HEK293 (cell line): Measurements from ENCODE around the gene GLRX5.

Experiments used
- CTCF ChIA-PET: fragments of 350-600 bp; formaldehyde crosslinking; extraction: SDS; loops from one replicate; lab custom pipeline; 2021; ENCODE audit warnings: antibody characterized with exemption; lab: Yijun Ruan, JAX
- POLR2A ChIA-PET: fragments of 300-600 bp; formaldehyde crosslinking; extraction: SDS; loops from one replicate; lab custom pipeline; 2020; ENCODE audit warnings: antibody characterized with exemption, inconsistent platforms; lab: Yijun Ruan, JAX
- H3K27ac ChIP-seq: fragments of 200-500 bp; sonication (Bioruptor generic); 2 replicates; pipeline ENCODE4 v1.5.1; 2014; ENCODE audit warnings: low read depth, low read length, control low read depth, inconsistent platforms; ENCODE audit errors: extremely low read depth
- H3K36me3 ChIP-seq, 2 experiments: fragments of 200-500 bp in 1 of 2; sonication (Bioruptor generic) in 1 of 2; 1 replicate in 1 of 2; 2 replicates in 1 of 2; pipeline ENCODE4 v1.5.1; 2014 to 2017; ENCODE audit warnings: inconsistent platforms in 2 of 2, low read length in 2 of 2; ENCODE audit not compliant: control insufficient read depth in 2 of 2, insufficient read depth in 1 of 2
- H3K4me1 ChIP-seq: fragments of 200-500 bp; sonication (Bioruptor generic); 2 replicates; pipeline ENCODE4 v1.5.1; 2014; ENCODE audit warnings: mild to moderate bottlenecking, low read length, inconsistent platforms; ENCODE audit not compliant: control insufficient read depth, insufficient read depth
- H3K4me3 ChIP-seq: 2 replicates; pipeline ENCODE4 v1.5.1; 2011; ENCODE audit warnings: low read depth, mild to moderate bottlenecking, control low read depth, low read length, moderate library complexity
- H3K9me3 ChIP-seq: fragments of 200-500 bp; sonication (Bioruptor generic); 2 replicates; pipeline ENCODE4 v1.5.1; 2014; ENCODE audit warnings: low read depth, low read length, inconsistent platforms; ENCODE audit not compliant: control insufficient read depth, insufficient read depth
- FEZF1 ChIP-seq: fragments of 450-650 bp; formaldehyde crosslinking; IDR thresholded peaks from 2 replicates; pipeline ENCODE4 v1.5.1; 2016; ENCODE audit warnings: missing biosample characterization, missing genetic modification characterization
- MZF1 ChIP-seq: fragments of 450-650 bp; formaldehyde crosslinking; IDR thresholded peaks from 2 replicates; pipeline ENCODE4 v1.5.1; 2017; ENCODE audit warnings: missing biosample characterization, missing genetic modification characterization, borderline replicate concordance
- SCRT1 ChIP-seq: fragments of 450-650 bp; formaldehyde crosslinking; IDR thresholded peaks from 2 replicates; pipeline ENCODE4 v1.5.1; 2016; ENCODE audit warnings: missing biosample characterization, missing genetic modification characterization, borderline replicate concordance
- YY1 ChIP-seq: fragments of 450-650 bp; formaldehyde crosslinking; IDR thresholded peaks from 2 replicates; pipeline ENCODE4 v1.5.1; 2018; ENCODE audit warnings: missing biosample characterization, missing genetic modification characterization
- ZBTB20 ChIP-seq: fragments of 450-650 bp; formaldehyde crosslinking; IDR thresholded peaks from 2 replicates; pipeline ENCODE4 v1.5.1; 2016; ENCODE audit warnings: missing biosample characterization, missing genetic modification characterization
- ZEB2 ChIP-seq: fragments of 450-650 bp; formaldehyde crosslinking; IDR thresholded peaks from 2 replicates; pipeline ENCODE4 v1.5.1; 2016; ENCODE audit warnings: missing biosample characterization, missing genetic modification characterization
- ZNF2 ChIP-seq: fragments of 450-650 bp; formaldehyde crosslinking; IDR thresholded peaks from 2 replicates; pipeline ENCODE4 v1.5.1; 2016; ENCODE audit warnings: missing biosample characterization, missing genetic modification characterization
- ZNF214 ChIP-seq: fragments of 450-650 bp; formaldehyde crosslinking; IDR thresholded peaks from 2 replicates; pipeline ENCODE4 v1.5.1; 2017; ENCODE audit warnings: missing biosample characterization, mild to moderate bottlenecking, missing genetic modification characterization, borderline replicate concordance
- ZNF248 ChIP-seq: fragments of 450-650 bp; formaldehyde crosslinking; IDR thresholded peaks from 2 replicates; pipeline ENCODE4 v1.5.1; 2017; ENCODE audit warnings: missing biosample characterization, missing genetic modification characterization
- ZNF426 ChIP-seq: fragments of 450-650 bp; formaldehyde crosslinking; IDR thresholded peaks from 2 replicates; pipeline ENCODE4 v1.5.1; 2017; ENCODE audit warnings: missing biosample characterization, missing genetic modification characterization, mild to moderate bottlenecking, inconsistent platforms, moderate library complexity
- ZNF514 ChIP-seq: fragments of 450-650 bp; formaldehyde crosslinking; IDR thresholded peaks from 2 replicates; pipeline ENCODE4 v1.5.1; 2016; ENCODE audit warnings: missing biosample characterization, missing genetic modification characterization
- ZNF521 ChIP-seq: fragments of 450-650 bp; formaldehyde crosslinking; IDR thresholded peaks from 2 replicates; pipeline ENCODE4 v1.5.1; 2017; ENCODE audit warnings: missing biosample characterization, mild to moderate bottlenecking, missing genetic modification characterization
- ZNF544 ChIP-seq: fragments of 450-650 bp; formaldehyde crosslinking; IDR thresholded peaks from 2 replicates; pipeline ENCODE4 v1.5.0; 2017; ENCODE audit warnings: missing biosample characterization, missing genetic modification characterization
- ZNF549 ChIP-seq: fragments of 450-650 bp; IDR thresholded peaks from 2 replicates; pipeline ENCODE4 v1.5.1; 2018; ENCODE audit warnings: missing biosample characterization, missing genetic modification characterization, mild to moderate bottlenecking, inconsistent platforms, moderate library complexity
- ZNF560 ChIP-seq: fragments of 450-650 bp; formaldehyde crosslinking; IDR thresholded peaks from 2 replicates; pipeline ENCODE4 v1.5.1; 2017; ENCODE audit warnings: missing biosample characterization, missing genetic modification characterization, borderline replicate concordance
- ZNF624 ChIP-seq: fragments of 450-650 bp; formaldehyde crosslinking; IDR thresholded peaks from 2 replicates; pipeline ENCODE4 v1.5.1; 2017; ENCODE audit warnings: missing biosample characterization, missing genetic modification characterization
- ZNF777 ChIP-seq: fragments of 450-650 bp; formaldehyde crosslinking; IDR thresholded peaks from 2 replicates; pipeline ENCODE4 v1.5.1; 2017; ENCODE audit warnings: missing biosample characterization, missing genetic modification characterization, borderline replicate concordance
- ZNF785 ChIP-seq: fragments of 450-650 bp; formaldehyde crosslinking; IDR thresholded peaks from 2 replicates; pipeline ENCODE4 v1.5.1; 2016; ENCODE audit warnings: missing biosample characterization, missing genetic modification characterization
- ZNF843 ChIP-seq: fragments of 450-650 bp; formaldehyde crosslinking; IDR thresholded peaks from 2 replicates; pipeline ENCODE4 v1.5.1; 2016; ENCODE audit warnings: missing biosample characterization, missing genetic modification characterization
- TF ChIP-seq, protein P1 (sequence below): fragments of 450-650 bp; IDR thresholded peaks from 2 replicates; pipeline ENCODE4 v1.5.1; 2018; ENCODE audit warnings: missing biosample characterization, mild to moderate bottlenecking, missing genetic modification characterization
- TF ChIP-seq, protein P2 (sequence below): fragments of 450-650 bp; formaldehyde crosslinking; IDR thresholded peaks from 2 replicates; pipeline ENCODE4 v1.5.1; 2017; ENCODE audit warnings: missing biosample characterization, missing genetic modification characterization
- TF ChIP-seq, protein P3 (sequence below): fragments of 450-650 bp; formaldehyde crosslinking; IDR thresholded peaks from 2 replicates; pipeline ENCODE4 v1.5.1; 2016; ENCODE audit warnings: missing biosample characterization, missing genetic modification characterization
- TF ChIP-seq, protein P4 (sequence below): fragments of 450-650 bp; IDR thresholded peaks from 2 replicates; pipeline ENCODE4 v1.5.1; 2018; ENCODE audit warnings: missing biosample characterization, missing genetic modification characterization

The GLRX5 gene

DNA sequence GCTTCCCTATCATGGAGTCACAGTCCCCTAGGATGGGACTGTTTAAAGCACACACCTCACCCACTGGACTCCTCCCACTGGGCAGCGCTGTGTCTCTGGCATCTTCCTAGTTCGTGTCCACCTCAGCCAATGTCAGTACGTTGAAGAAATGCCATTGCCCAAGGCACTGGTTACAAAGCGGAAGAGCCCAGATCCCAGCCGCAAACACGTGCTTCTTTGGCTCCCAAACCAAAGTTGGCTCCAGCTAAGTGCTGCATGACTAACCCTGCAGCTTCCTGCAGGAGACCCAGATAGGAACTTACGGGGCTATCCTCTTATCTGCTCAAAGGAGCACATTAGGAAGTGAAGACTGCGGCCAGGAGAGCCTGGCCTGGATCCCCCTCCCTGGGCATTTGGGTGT lies 27.7 kb upstream of the GLRX5 start (continued):
- TF ChIP-seq ZNF843 (tag by site-specific recombination) (no peak), YY1 (tag by site-specific recombination) (no peak), ZNF248 (tag by site-specific recombination) (no peak), ZBTB20 (tag by site-specific recombination) (no peak), ZEB2 (no peak)

DNA sequence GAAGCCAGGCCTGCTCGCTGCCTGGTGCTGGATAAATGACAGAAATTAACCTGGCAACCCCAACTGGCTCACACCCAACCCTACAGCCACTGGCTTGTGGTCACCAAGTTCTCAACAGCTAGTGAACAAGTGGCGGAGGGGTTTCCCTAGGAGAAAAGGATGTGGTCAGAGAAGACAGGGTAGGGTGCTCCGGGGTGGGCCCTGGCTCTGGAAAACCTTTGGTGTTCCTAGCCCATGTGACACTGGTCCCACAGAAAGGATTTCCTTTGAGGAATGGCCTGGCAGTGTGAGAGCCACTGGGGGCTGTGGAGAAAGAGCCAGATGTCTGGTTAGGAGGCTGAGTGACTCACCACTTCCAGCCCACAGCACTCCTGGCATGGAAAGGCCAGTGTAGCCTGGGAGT lies 27.1 kb upstream of the GLRX5 start:
- H3K4me1 ChIP-seq: no peaks in the 10 kb centered on the region
- TF ChIP-seq, protein P1, sequence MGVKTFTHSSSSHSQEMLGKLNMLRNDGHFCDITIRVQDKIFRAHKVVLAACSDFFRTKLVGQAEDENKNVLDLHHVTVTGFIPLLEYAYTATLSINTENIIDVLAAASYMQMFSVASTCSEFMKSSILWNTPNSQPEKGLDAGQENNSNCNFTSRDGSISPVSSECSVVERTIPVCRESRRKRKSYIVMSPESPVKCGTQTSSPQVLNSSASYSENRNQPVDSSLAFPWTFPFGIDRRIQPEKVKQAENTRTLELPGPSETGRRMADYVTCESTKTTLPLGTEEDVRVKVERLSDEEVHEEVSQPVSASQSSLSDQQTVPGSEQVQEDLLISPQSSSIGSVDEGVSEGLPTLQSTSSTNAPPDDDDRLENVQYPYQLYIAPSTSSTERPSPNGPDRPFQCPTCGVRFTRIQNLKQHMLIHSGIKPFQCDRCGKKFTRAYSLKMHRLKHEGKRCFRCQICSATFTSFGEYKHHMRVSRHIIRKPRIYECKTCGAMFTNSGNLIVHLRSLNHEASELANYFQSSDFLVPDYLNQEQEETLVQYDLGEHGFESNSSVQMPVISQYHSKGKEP (tag by site-specific recombination): no peak
- TF ChIP-seq FEZF1 (tag by site-specific recombination) (peak; percentile 36; the same call in 1 of the 2 replicates), ZNF521 (no peak)
- no peak overlapping the region for H3K4me3 ChIP-seq
- CTCF ChIA-PET: interaction anchor here (1.1 to 1.5 kb wide), 2 partner anchors 10 to 19 kb away, joined by 4 to 5 read pairs; no protein-coding TSS in a partner anchor
- POLR2A ChIA-PET: interaction anchor here (1.0 kb wide), 1 partner anchor 8 kb away, joined by 3 read pairs; the partner anchor contains the start of gene SYNE3
- no peaks in the 10 kb centered on the region for H3K36me3 ChIP-seq
- no peaks in the 10 kb centered on the region for H3K9me3 ChIP-seq
- H3K27ac ChIP-seq: no peak overlapping the region

DNA sequence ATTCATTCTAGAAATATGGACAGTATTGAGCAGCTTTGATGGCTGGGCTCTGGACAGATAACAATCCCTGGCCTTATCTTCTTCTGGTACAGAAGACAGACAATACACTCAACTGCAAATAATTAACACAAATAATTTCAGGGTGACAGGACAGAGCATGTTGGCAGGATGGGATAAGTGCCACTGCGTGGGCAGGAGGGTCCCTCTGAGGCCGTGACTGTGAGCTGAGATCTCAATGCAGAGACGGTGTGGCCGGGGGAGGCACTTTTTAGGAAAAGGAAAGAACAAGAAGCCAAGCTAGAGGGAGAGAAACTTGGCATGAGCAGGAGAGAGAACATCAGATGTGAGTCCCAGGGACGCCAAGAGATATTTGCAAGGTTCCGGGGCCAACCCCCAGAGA lies 26.5 kb upstream of the GLRX5 start:
- Histone ChIP-seq H3K4me1 (no peaks in the 10 kb centered on the region), H3K27ac (no peak overlapping the region), H3K9me3 (no peaks in the 10 kb centered on the region), H3K4me3 (no peak overlapping the region), H3K36me3 (no peaks in the 10 kb centered on the region)
- ChIA-PET CTCF (interaction anchor here (1.1 kb wide), 1 partner anchor 10 kb away, joined by 4 read pairs; no protein-coding TSS in a partner anchor), POLR2A (no interaction called here)
- TF ChIP-seq ZNF2: no peak
- TF ChIP-seq ZNF624 (tag by site-specific recombination): no peak
- TF ChIP-seq, protein P2, sequence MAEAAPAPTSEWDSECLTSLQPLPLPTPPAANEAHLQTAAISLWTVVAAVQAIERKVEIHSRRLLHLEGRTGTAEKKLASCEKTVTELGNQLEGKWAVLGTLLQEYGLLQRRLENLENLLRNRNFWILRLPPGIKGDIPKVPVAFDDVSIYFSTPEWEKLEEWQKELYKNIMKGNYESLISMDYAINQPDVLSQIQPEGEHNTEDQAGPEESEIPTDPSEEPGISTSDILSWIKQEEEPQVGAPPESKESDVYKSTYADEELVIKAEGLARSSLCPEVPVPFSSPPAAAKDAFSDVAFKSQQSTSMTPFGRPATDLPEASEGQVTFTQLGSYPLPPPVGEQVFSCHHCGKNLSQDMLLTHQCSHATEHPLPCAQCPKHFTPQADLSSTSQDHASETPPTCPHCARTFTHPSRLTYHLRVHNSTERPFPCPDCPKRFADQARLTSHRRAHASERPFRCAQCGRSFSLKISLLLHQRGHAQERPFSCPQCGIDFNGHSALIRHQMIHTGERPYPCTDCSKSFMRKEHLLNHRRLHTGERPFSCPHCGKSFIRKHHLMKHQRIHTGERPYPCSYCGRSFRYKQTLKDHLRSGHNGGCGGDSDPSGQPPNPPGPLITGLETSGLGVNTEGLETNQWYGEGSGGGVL (tag by site-specific recombination): no peak
- no peak for TF ChIP-seq ZNF549 (tag by site-specific recombination)

DNA sequence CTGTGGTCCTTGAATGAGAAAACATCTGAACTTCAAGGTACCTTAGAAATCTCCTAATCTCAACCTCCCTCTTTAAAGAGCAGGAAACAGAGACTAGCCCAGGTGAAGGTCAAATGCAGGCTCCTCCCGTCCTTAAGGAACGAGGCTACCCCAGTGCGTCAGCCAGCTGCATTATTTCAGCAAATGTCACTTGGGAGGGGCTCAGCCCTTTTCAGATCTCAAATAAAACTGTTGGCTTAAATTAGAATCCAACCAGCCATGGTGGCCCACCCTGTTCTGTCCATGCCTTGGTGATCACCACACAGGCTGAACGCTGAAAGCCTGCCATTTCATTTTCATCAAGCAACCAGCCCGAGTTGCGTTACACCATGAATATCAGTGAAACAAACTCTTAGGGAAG lies 25.4 kb upstream of the GLRX5 start:
- H3K27ac ChIP-seq: no peak overlapping the region
- H3K4me1 ChIP-seq: no peaks in the 10 kb centered on the region
- CTCF ChIA-PET: interaction anchor here (0.7 to 1.0 kb wide), 2 partner anchors 18 to 709 kb away, joined by 3 read pairs; no protein-coding TSS in a partner anchor
- POLR2A ChIA-PET: no interaction called here
- no peaks in the 10 kb centered on the region for H3K9me3 ChIP-seq
- no peak overlapping the region for H3K4me3 ChIP-seq
- H3K36me3 ChIP-seq: no peaks in the 10 kb centered on the region
- no peak for TF ChIP-seq ZNF544 (tag by site-specific recombination)
- no peak for TF ChIP-seq SCRT1 (tag by site-specific recombination)
- TF ChIP-seq ZNF214 (tag by site-specific recombination): no peak
- no peak for TF ChIP-seq ZNF843 (tag by site-specific recombination)
- TF ChIP-seq ZNF785 (tag by site-specific recombination): no peak
- no peak for TF ChIP-seq MZF1 (tag by site-specific recombination)
- TF ChIP-seq, protein P3, sequence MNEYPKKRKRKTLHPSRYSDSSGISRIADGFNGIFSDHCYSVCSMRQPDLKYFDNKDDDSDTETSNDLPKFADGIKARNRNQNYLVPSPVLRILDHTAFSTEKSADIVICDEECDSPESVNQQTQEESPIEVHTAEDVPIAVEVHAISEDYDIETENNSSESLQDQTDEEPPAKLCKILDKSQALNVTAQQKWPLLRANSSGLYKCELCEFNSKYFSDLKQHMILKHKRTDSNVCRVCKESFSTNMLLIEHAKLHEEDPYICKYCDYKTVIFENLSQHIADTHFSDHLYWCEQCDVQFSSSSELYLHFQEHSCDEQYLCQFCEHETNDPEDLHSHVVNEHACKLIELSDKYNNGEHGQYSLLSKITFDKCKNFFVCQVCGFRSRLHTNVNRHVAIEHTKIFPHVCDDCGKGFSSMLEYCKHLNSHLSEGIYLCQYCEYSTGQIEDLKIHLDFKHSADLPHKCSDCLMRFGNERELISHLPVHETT: no peak
- TF ChIP-seq ZNF514: no peak
- TF ChIP-seq ZNF777 (tag by site-specific recombination): no peak
- no peak for TF ChIP-seq ZNF560 (tag by site-specific recombination)
- TF ChIP-seq ZNF426 (tag by site-specific recombination): no peak
- TF ChIP-seq, protein P4, sequence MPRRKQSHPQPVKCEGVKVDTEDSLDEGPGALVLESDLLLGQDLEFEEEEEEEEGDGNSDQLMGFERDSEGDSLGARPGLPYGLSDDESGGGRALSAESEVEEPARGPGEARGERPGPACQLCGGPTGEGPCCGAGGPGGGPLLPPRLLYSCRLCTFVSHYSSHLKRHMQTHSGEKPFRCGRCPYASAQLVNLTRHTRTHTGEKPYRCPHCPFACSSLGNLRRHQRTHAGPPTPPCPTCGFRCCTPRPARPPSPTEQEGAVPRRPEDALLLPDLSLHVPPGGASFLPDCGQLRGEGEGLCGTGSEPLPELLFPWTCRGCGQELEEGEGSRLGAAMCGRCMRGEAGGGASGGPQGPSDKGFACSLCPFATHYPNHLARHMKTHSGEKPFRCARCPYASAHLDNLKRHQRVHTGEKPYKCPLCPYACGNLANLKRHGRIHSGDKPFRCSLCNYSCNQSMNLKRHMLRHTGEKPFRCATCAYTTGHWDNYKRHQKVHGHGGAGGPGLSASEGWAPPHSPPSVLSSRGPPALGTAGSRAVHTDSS (tag by site-specific recombination): no peak
